Endothelial cell of umbilical vein (primary cell): ENCODE measurements around the gene OTUD6A. TPM values are rescaled to one million over a fixed set of nuclear protein-coding genes. Genes with fewer than 3 reads are reported as not detected.

Source experiments
- BruUV-seq: library from RNA; stranded (reverse); fragments of 400-500 nt; replicated peaks from 2 replicates; lab custom pipeline; 2021; lab: Mats Ljungman, UMichigan
- CTCF ChIA-PET: fragments of 300-600, 350-600 bp; sonication (Branson Sonifier 250); formaldehyde crosslinking; loops from one replicate; lab custom pipeline; 2021; ENCODE audit warnings: antibody characterized with exemption, inconsistent platforms; lab: Charles Lee
- POLR2A ChIA-PET: fragments of 300-600, 350-600 bp; sonication (Branson Sonifier 250); formaldehyde crosslinking; loops from one replicate; lab custom pipeline; 2021; ENCODE audit warnings: antibody characterized with exemption, inconsistent platforms; lab: Charles Lee
- DNase-seq: peaks from one replicate; pipeline ENCODE4 v3.0.0-alpha.2; 2011; ENCODE audit warnings: low read depth, low spot score
- FAIRE-seq: peaks from 2 replicates; lab custom pipeline; 2011; peaks lifted over from hg19 to GRCh38; lab: Jason Lieb, UNC
- H2AFZ ChIP-seq: 2 replicates; pipeline ENCODE4 v1.6.0; 2012; ENCODE audit warnings: low read depth, low read length, control low read depth, inconsistent platforms
- H3K27ac ChIP-seq: 2 replicates; pipeline ENCODE4 v1.5.1; 2011; ENCODE audit warnings: low read depth, mild to moderate bottlenecking, control low read depth, low read length, moderate library complexity; ENCODE audit not compliant: insufficient read depth
- H3K27me3 ChIP-seq, 2 experiments: 2 replicates each; pipeline versions ENCODE4 v1.6.0 to v1.6.1; 2011; ENCODE audit warnings: low read length in 2 of 2, mixed read lengths in 1 of 2; ENCODE audit not compliant: control insufficient read depth in 2 of 2, insufficient read depth in 2 of 2
- H3K36me3 ChIP-seq, 2 experiments: 2 replicates in 1 of 2; 3 replicates in 1 of 2; pipeline ENCODE4 v1.5.1; 2011; ENCODE audit warnings: low read length in 2 of 2, mild to moderate bottlenecking in 1 of 2, moderate library complexity in 1 of 2; ENCODE audit not compliant: control insufficient read depth in 2 of 2, insufficient read depth in 2 of 2; ENCODE audit errors: extremely low read depth in 1 of 2
- H3K4me1 ChIP-seq: 3 replicates; pipeline ENCODE4 v1.5.1; 2011; ENCODE audit warnings: mild to moderate bottlenecking, low read length; ENCODE audit not compliant: control insufficient read depth, insufficient read depth; ENCODE audit errors: extremely low read depth
- H3K4me2 ChIP-seq: 2 replicates; pipeline ENCODE4 v1.6.1; 2011; ENCODE audit warnings: low read length, control low read depth, mixed read lengths; ENCODE audit not compliant: insufficient read depth
- H3K4me3 ChIP-seq, 3 experiments: fragments of 200-600 bp in 1 of 3; sonication (generic), shearing (Covaris generic) in 1 of 3; replicated peaks in 1 of 3; 2 replicates each; pipeline ENCODE4 v1.5.1; 2011 to 2016; ENCODE audit warnings: control low read depth in 3 of 3, low read length in 3 of 3, mild to moderate bottlenecking in 2 of 3, inconsistent platforms in 1 of 3, low read depth in 1 of 3, moderate library complexity in 1 of 3; ENCODE audit not compliant: insufficient read depth in 1 of 3
- H3K79me2 ChIP-seq: 2 replicates; pipeline ENCODE4 v1.6.0; 2012; ENCODE audit warnings: low read length, inconsistent platforms; ENCODE audit not compliant: control insufficient read depth, insufficient read depth
- H3K9ac ChIP-seq: replicated peaks from 2 replicates; pipeline ENCODE3; 2011; ENCODE audit warnings: low read length, control low read depth; ENCODE audit not compliant: insufficient read depth; ENCODE audit errors: extremely low read depth
- H3K9me1 ChIP-seq: replicated peaks from 3 replicates; pipeline ENCODE4 v1.6.0; 2011; ENCODE audit warnings: mild to moderate bottlenecking, low read length; ENCODE audit not compliant: control insufficient read depth, insufficient read depth; ENCODE audit errors: extremely low read depth
- H3K9me3 ChIP-seq: replicated peaks from 2 replicates; pipeline ENCODE4 v1.5.1; 2012; ENCODE audit warnings: low read length, inconsistent platforms; ENCODE audit not compliant: control insufficient read depth, insufficient read depth
- H4K20me1 ChIP-seq: replicated peaks from 2 replicates; pipeline ENCODE3; 2011; ENCODE audit warnings: mild to moderate bottlenecking, low read length; ENCODE audit not compliant: control insufficient read depth, insufficient read depth; ENCODE audit errors: extremely low read depth
- EZH2 ChIP-seq: IDR thresholded peaks from 2 replicates; pipeline ENCODE4 v1.6.1; 2012; ENCODE audit warnings: borderline replicate concordance, low read depth, mild to moderate bottlenecking, moderate library complexity, low read length, inconsistent platforms; ENCODE audit not compliant: severe bottlenecking
- FOS ChIP-seq: IDR thresholded peaks from 2 replicates; pipeline ENCODE4 v1.6.1; 2011; ENCODE audit warnings: mild to moderate bottlenecking, low read length, moderate library complexity, borderline replicate concordance; ENCODE audit not compliant: insufficient read depth
- GATA2 ChIP-seq: IDR thresholded peaks from 2 replicates; pipeline ENCODE4 v1.7.0; 2011; ENCODE audit warnings: low read depth, mild to moderate bottlenecking, moderate library complexity, mixed read lengths, low read length; ENCODE audit not compliant: insufficient read length, insufficient read depth
- JUN ChIP-seq: IDR thresholded peaks from 2 replicates; pipeline ENCODE4 v1.6.1; 2011; ENCODE audit warnings: borderline replicate concordance, low read depth; ENCODE audit not compliant: insufficient read length, insufficient read depth
- MYC ChIP-seq: IDR thresholded peaks from one replicate; pipeline ENCODE4 v1.6.1; 2011; ENCODE audit warnings: mild to moderate bottlenecking, low read depth, low read length
- POLR2A ChIP-seq: IDR thresholded peaks from 2 replicates; pipeline ENCODE4 v1.6.1; 2012; ENCODE audit warnings: low read depth, mild to moderate bottlenecking, control low read depth, low read length
- POLR2AphosphoS5 ChIP-seq: IDR thresholded peaks from 2 replicates; pipeline ENCODE4 v1.6.1; 2012; ENCODE audit warnings: low read depth, mild to moderate bottlenecking, control low read depth, low read length, moderate library complexity; ENCODE audit not compliant: insufficient read depth
- dilution Hi-C: fragments of 300-500 bp; cut with MboI; formaldehyde crosslinking; loops from one replicate; pipeline ENCODE4 v1.15.0; 2019; ENCODE audit warnings: low sequenced_read_pairs; ENCODE audit not compliant: extremely low pct_ligation_motif_present
- intact Hi-C: fragments of 100-400 bp; cut with micrococcal nuclease; formaldehyde crosslinking; loops from one replicate; pipeline ENCODE4 v1.10.0; 2022
- polyA plus RNA-seq, 4 experiments: library from polyadenylated mRNA; depleted of rRNA in 3 of 4; stranded (reverse) in 3 of 4; unstranded in 1 of 4; fragments of >200 nt; gene quantifications; 2 replicates each; pipeline versions ENCODE4 v1.2.1 to v1.2.3, GENCODE V29; 2011 to 2012; ENCODE audit warnings: missing spikeins in 1 of 4
- total RNA-seq: library from RNA; stranded (reverse); gene quantifications from 2 replicates; pipeline ENCODE4 v1.2.3, GENCODE V29; 2021
- TF ChIP-seq, protein P1 (sequence below), 2 donors: IDR thresholded peaks; 1 replicate in 1 of 2; 2 replicates in 1 of 2; pipeline ENCODE4 v1.5.1; 2011; ENCODE audit warnings: low read length in 2 of 2, mild to moderate bottlenecking in 2 of 2, moderate library complexity in 2 of 2, control low read depth in 1 of 2, inconsistent platforms in 1 of 2, low read depth in 1 of 2; ENCODE audit not compliant: insufficient read depth in 1 of 2; ENCODE audit errors: extremely low read depth in 1 of 2
- TF ChIP-seq, protein P2 (sequence below): IDR thresholded peaks from 2 replicates; pipeline ENCODE4 v1.6.1; 2011; ENCODE audit not compliant: insufficient read depth, insufficient read length

Gene OTUD6A
- total and polyA plus RNA-seq, 2 donors (not counting 3 experiments of a cell fraction or from before 2014, with no cell fraction given): not detected

DNA sequence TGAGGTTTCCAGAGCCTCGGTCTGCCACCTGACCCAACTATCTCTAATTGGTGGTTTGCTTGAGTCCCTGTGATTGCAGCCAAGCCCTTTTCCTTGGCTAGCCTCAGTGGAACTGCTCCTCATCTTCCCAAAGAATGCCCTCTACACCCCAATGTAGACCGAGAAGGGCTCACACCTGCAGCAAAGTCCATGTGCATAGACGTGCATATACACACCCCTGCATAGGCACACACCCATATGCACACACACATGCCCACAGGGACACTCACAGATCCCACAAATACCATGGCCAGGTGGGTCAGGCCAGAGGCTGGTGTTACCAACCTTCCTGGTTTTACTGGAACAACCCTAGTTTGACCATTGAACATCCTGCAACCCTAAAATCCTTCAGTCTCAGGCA, 12.9 kb upstream of the OTUD6A start:
- Histone ChIP-seq H3K9me1 (no peaks in the 10 kb centered on the region), H3K27me3 (no peaks in the 10 kb centered on the region), H2AFZ (no peak overlapping the region), H4K20me1 (no peaks in the 10 kb centered on the region), H3K4me2 (no peak overlapping the region), H3K79me2 (no peaks in the 10 kb centered on the region), H3K36me3 (no peaks in the 10 kb centered on the region), H3K4me3 (no peak overlapping the region), H3K4me1 (peaks cover 24% of the 10 kb centered on the region), H3K9me3 (no peaks in the 10 kb centered on the region), H3K27ac (no peak overlapping the region), H3K9ac (no peak overlapping the region)
- TF ChIP-seq GATA2 (no peak), EZH2 (no peak), MYC (no peak), FOS (no peak), POLR2AphosphoS5 (no peak), JUN (no peak), POLR2A (no peak)
- TF ChIP-seq, protein P1, sequence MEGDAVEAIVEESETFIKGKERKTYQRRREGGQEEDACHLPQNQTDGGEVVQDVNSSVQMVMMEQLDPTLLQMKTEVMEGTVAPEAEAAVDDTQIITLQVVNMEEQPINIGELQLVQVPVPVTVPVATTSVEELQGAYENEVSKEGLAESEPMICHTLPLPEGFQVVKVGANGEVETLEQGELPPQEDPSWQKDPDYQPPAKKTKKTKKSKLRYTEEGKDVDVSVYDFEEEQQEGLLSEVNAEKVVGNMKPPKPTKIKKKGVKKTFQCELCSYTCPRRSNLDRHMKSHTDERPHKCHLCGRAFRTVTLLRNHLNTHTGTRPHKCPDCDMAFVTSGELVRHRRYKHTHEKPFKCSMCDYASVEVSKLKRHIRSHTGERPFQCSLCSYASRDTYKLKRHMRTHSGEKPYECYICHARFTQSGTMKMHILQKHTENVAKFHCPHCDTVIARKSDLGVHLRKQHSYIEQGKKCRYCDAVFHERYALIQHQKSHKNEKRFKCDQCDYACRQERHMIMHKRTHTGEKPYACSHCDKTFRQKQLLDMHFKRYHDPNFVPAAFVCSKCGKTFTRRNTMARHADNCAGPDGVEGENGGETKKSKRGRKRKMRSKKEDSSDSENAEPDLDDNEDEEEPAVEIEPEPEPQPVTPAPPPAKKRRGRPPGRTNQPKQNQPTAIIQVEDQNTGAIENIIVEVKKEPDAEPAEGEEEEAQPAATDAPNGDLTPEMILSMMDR (IDR thresholded peaks at IDR 0.05; ENCODE audit: extremely low read depth in 1 of 2, insufficient read depth in 1 of 2, low read depth in 1 of 2, low read length in 2 of 2): no peak
- TF ChIP-seq, protein P2, sequence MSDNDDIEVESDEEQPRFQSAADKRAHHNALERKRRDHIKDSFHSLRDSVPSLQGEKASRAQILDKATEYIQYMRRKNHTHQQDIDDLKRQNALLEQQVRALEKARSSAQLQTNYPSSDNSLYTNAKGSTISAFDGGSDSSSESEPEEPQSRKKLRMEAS: no peak
- DNase-seq: no peak
- intact Hi-C loops (no loop called here), dilution Hi-C loops (no loop called here)
- ChIA-PET POLR2A (no interaction called here), CTCF (no interaction called here)
- no TSS peak for BruUV-seq
- FAIRE-seq: no peak
